Psoas muscle (tissue), 8 donors: ENCODE data around the gene PRPSAP1. TPM values are rescaled to one million over a fixed set of nuclear protein-coding genes. Genes with fewer than 3 reads are reported as not detected.
"Not testable (repeated sequence)": the region's sequence is repeated elsewhere in the genome, so short reads cannot be mapped to it uniquely, and the experiment has no call there.

Experiments used
- ATAC-seq, 4 donors: fragments of 200-7000 bp; cut with Tn5 transposase; one replicate each; pipeline ENCODE4 v1.9.1; 2020; ENCODE audit warnings: moderate library complexity in 3 of 4, mild to moderate bottlenecking in 2 of 4
- DNase-seq, 2 donors: peaks; one replicate each; pipeline ENCODE4 v3.0.0-alpha.2; 2020
- H3K27ac ChIP-seq: fragments of 200-600 bp; one replicate; pipeline ENCODE4 v1.8.0; 2022
- H3K27me3 ChIP-seq, 3 donors: fragments of 200-600 bp in 1 of 3; one replicate each; pipeline versions ENCODE4 v1.6.1 to v1.8.0; 2013 to 2022; ENCODE audit warnings: low read length in 2 of 3, mild to moderate bottlenecking in 2 of 3, moderate library complexity in 1 of 3; ENCODE audit not compliant: insufficient read depth in 3 of 3
- H3K36me3 ChIP-seq, 2 donors: fragments of 200-600 bp in 1 of 2; one replicate each; pipeline versions ENCODE4 v1.6.1 to v1.8.0; 2013 to 2022; ENCODE audit warnings: low read depth in 1 of 2, mild to moderate bottlenecking in 1 of 2, moderate library complexity in 1 of 2; ENCODE audit not compliant: insufficient read depth in 1 of 2
- H3K4me1 ChIP-seq: fragments of 200-600 bp; one replicate; pipeline ENCODE4 v1.8.0; 2022
- H3K4me3 ChIP-seq: fragments of 200-600 bp; one replicate; pipeline ENCODE4 v1.8.0; 2022; ENCODE audit warnings: mild to moderate bottlenecking
- H3K9me3 ChIP-seq: fragments of 200-600 bp; one replicate; pipeline ENCODE4 v1.8.0; 2022
- WGBS, 3 donors: extraction: QIAGEN DNeasy Blood & Tissue Kit; methylation state at CpG; one replicate each; pipeline versions ENCODE4 v1.1.6 to v1.1.7; 2013; 5-methylcytosine and 5-hydroxymethylcytosine counted together
- intact Hi-C, 2 donors: fragments of 100-400 bp; cut with DNase I; formaldehyde crosslinking; loops; one replicate each; pipeline versions ENCODE4 v1.11.0 to v1.14.2; 2022
- polyA plus RNA-seq, 3 donors: library from polyadenylated mRNA; stranded (reverse); fragments of 200-250 nt; gene quantifications; one replicate each; pipeline ENCODE4 v1.2.3, GENCODE V29; 2013
- total RNA-seq, 4 donors: library from RNA; stranded (reverse); fragmentation: NEBNext Ultra II Directional in 2 of 4; extraction: Animal tissue kit (Norgen Biotek cat#: 25700) in 2 of 4; gene quantifications; one replicate each; pipeline versions ENCODE4 v1.2.1 to v1.2.4, GENCODE V29; 2021 to 2023
- TF ChIP-seq, protein P1 (sequence below): fragments of 200-600 bp; IDR thresholded peaks from one replicate; pipeline ENCODE4 v1.8.0; 2022; ENCODE audit warnings: antibody characterized with exemption
- donor health status: healthy with polysubstance abuse.
- donor health status: DM: no; HTN: no; CAD: no; lungs with moderate emphysema.
- donor health status: Bipolar disorder and iron deficiency.
- donor health status: healthy.
- donor health status: DM: yes; HTN: yes; CAD: no.
- donor health status: DM: no; HTN: no; CAD: no.
- donor health status: DM: no; HTN: no; CAD: no.
- donor health status: DM: yes; HTN: yes; CAD: no.

The PRPSAP1 gene
- total and polyA plus RNA-seq, 7 donors = 9.5 to 24.7 (median 17.8) TPM

DNA sequence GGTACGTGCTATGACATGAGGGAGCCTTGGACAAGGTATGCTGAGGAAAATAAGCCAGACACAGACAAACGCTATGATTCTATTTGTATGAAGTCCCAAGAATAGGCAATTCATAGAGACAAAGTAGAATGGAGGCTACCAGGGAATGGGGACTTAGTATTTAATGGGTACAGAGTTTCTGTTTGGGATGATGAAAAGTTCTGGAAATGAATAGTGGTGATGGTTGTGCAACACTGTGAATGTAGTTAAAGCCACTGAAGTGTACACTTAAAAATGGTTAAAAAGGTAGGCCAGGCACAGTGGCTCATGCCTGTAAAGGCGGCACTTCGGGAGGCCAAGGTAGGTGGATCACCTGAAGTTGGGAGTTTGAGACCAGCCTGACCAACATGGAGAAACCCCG is 3.3 kb downstream of the PRPSAP1 start:
- H3K4me1 ChIP-seq = peaks cover 11% of the 10 kb centered on the region
- 95 to 98% (median 96%) methylated on average over 5 of the region's 5 CpGs for WGBS, 3 donors
- ATAC-seq = no peak

DNA sequence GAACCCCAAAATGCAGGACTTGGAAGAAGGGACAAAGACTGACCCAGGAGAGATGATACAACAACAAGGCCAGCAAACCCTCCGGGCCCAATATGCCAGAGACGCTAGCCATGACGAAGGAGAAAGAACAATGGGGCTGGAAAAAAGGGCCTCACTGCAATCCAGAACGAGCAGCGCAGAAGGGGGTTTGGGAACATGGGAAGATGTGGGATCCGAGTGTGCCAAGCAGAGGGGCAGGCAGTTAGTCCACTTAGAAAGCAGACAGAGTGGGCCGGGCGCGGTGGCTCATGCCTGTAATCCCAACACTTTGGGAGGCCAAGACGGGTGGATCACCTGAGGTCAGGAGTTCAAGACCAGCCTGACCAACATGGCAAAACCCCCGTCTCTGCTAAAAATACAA is 6.8 kb downstream of the PRPSAP1 start:
- H3K4me1 ChIP-seq, H3K27me3 ChIP-seq, H3K9me3 ChIP-seq, ATAC-seq, intact Hi-C loops, DNase-seq, H3K4me3 ChIP-seq, H3K27ac ChIP-seq: not testable (repeated sequence)
- 94 to 97% (median 95%) methylated on average over 11 of the region's 11 CpGs for WGBS, 3 donors
- peaks cover 6 to 63% of the 10 kb centered on the region in 2 donors for H3K36me3 ChIP-seq

More for the DNA sequence above, 3.3 kb downstream of the PRPSAP1 start:
- Histone ChIP-seq H3K4me3 (no peak overlapping the region), H3K9me3 (no peaks in the 10 kb centered on the region), H3K27me3 (no peaks in the 10 kb centered on the region), H3K27ac (no peak overlapping the region), H3K36me3 (peaks cover 6 to 31% of the 10 kb centered on the region in 2 donors)
- intact Hi-C loops = no loop called here
- TF ChIP-seq, protein P1, sequence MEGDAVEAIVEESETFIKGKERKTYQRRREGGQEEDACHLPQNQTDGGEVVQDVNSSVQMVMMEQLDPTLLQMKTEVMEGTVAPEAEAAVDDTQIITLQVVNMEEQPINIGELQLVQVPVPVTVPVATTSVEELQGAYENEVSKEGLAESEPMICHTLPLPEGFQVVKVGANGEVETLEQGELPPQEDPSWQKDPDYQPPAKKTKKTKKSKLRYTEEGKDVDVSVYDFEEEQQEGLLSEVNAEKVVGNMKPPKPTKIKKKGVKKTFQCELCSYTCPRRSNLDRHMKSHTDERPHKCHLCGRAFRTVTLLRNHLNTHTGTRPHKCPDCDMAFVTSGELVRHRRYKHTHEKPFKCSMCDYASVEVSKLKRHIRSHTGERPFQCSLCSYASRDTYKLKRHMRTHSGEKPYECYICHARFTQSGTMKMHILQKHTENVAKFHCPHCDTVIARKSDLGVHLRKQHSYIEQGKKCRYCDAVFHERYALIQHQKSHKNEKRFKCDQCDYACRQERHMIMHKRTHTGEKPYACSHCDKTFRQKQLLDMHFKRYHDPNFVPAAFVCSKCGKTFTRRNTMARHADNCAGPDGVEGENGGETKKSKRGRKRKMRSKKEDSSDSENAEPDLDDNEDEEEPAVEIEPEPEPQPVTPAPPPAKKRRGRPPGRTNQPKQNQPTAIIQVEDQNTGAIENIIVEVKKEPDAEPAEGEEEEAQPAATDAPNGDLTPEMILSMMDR = no peak
- no peak for DNase-seq

DNA sequence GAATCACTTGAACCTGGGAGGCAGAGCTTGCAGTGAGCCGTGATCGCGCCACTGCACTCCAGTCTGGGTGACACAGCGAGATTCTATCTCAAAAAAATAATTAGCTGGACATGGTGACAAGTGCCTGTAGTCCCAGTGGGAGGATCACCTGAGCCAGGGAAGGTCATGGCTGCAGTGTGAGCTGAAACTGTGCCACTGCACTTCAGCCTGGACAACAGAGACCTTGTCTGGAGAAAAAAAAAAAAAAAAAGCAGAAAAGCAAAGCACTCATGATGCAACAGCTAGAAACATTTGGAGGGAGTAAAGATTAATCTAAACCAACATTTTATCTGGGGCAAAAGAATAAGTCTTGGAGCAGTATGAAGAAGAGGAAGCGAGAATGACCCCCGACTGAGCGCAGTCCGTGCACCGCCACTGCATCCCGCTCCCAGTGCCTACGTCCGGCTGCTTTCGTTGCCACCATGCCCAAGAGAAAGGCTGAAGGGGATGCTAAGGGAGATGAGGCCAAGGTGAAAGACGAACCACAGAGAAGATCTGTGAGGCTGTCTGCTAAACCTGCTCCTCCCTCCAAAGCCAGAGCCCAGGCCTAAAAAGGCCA is 8.2 kb downstream of the PRPSAP1 start:
- Histone ChIP-seq H3K27ac (no peak overlapping the region), H3K36me3 (peaks cover 6 to 66% of the 10 kb centered on the region in 2 donors), H3K4me1 (no peaks in the 10 kb centered on the region), H3K9me3 (no peaks in the 10 kb centered on the region), H3K4me3 (no peak overlapping the region), H3K27me3 (no peaks in the 10 kb centered on the region)
- intact Hi-C loops = no loop called here
- WGBS, 3 donors = 94 to 97% (median 96%) methylated on average over 14 of the region's 14 CpGs
- ATAC-seq (no peak), DNase-seq (no peak)
- TF ChIP-seq, protein P1 = no peak

DNA sequence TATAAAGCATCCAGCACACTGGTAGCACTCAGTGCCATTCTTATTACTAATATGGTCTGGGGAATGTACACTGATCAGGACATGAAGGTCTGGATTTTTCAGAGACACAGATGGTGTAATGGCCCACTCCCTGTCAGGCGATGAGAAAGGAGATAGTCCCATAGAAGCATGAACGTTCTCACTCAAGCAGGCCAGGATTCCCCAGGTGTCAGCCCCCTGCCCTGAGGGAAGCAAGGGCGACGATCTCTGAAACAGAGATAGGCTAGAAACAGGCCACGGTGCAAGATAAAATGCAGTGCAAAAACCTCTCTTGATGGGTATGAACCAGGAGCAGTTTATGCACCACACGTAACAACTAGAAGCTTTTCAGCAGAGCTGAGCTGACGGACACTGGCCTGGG is 10.6 kb downstream of the PRPSAP1 start:
- Histone ChIP-seq H3K9me3 (no peaks in the 10 kb centered on the region), H3K4me1 (no peaks in the 10 kb centered on the region), H3K27ac (no peak overlapping the region), H3K27me3 (no peaks in the 10 kb centered on the region), H3K4me3 (no peak overlapping the region), H3K36me3 (peaks cover 6 to 61% of the 10 kb centered on the region in 2 donors)
- TF ChIP-seq, protein P1 = no peak
- DNase-seq = no peak
- WGBS, 3 donors = 92 to 93% (median 93%) methylated on average over 7 of the region's 7 CpGs
- intact Hi-C loops = no loop called here
- no peak for ATAC-seq

DNA sequence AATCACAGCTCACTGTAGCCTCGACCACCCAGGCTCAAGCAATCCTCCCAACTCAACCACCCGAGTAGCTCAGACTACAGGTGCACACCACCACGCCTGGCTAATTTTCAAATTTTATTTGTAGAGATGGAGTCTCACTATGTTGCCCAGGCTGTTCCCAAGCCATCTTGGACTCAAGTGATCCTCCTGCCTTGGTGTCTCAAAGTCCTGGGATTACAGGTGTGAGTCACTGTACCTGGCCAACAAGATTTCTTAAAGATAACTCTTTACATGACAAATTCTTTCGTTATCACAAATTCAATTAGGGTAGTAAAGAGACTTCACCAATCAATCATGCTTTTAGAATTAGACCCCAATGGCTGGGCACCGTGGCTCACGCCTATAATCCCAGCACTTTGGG is 12.4 kb downstream of the PRPSAP1 start:
- no peaks in the 10 kb centered on the region for H3K9me3 ChIP-seq
- ATAC-seq = no peak
- intact Hi-C loops = no loop called here
- DNase-seq = no peak
- H3K27ac ChIP-seq = no peak overlapping the region
- H3K36me3 ChIP-seq = peaks cover 2 to 43% of the 10 kb centered on the region in 2 donors
- H3K4me3 ChIP-seq = no peak overlapping the region
- 94 to 97% (median 97%) methylated on average over 6 of the region's 6 CpGs for WGBS, 3 donors
- no peaks in the 10 kb centered on the region for H3K27me3 ChIP-seq
- H3K4me1 ChIP-seq = no peaks in the 10 kb centered on the region
- TF ChIP-seq, protein P1 = no peak
